IMR-90 (cell line): ENCODE data around the gene PARVB. TPM values are rescaled to one million over a fixed set of nuclear protein-coding genes. Genes with fewer than 3 reads are reported as not detected.

Experiments used
- ATAC-seq: fragments of 200-7000 bp; cut with Tn5 transposase; 2 replicates; pipeline ENCODE4 v1.9.1; 2020; ENCODE audit warnings: low read depth, mild to moderate bottlenecking, moderate library complexity
- BruUV-seq: library from RNA; stranded (reverse); fragments of 400-500 nt; replicated peaks from 2 replicates; lab custom pipeline; 2021; lab: Mats Ljungman, UMichigan
- CTCF ChIA-PET: fragments of 300-600 bp; formaldehyde crosslinking; extraction: SDS; loops from one replicate; lab custom pipeline; 2021; ENCODE audit warnings: antibody characterized with exemption; lab: Yijun Ruan, JAX
- POLR2A ChIA-PET: fragments of 300-600 bp; sonication (Branson Sonifier 250); formaldehyde crosslinking; loops from one replicate; lab custom pipeline; 2022; ENCODE audit warnings: antibody characterized with exemption; ENCODE audit not compliant: unreplicated experiment; lab: Charles Lee
- DNase-seq: peaks from one replicate; pipeline ENCODE4 v3.0.0; 2013
- H2AFZ ChIP-seq: replicated peaks from 2 replicates; pipeline ENCODE3; 2013; ENCODE audit warnings: low read length, mild to moderate bottlenecking; ENCODE audit not compliant: poor library complexity
- H2AK5ac ChIP-seq: 2 replicates; pipeline ENCODE4 v1.6.1; 2013; ENCODE audit warnings: low read depth, low read length, inconsistent platforms
- H2AK9ac ChIP-seq: replicated peaks from 2 replicates; pipeline ENCODE3; 2013; ENCODE audit warnings: mild to moderate bottlenecking, low read depth, low read length, moderate library complexity; ENCODE audit not compliant: poor library complexity
- H2BK120ac ChIP-seq: 2 replicates; pipeline ENCODE4 v1.6.1; 2013; ENCODE audit warnings: low read depth, low read length, inconsistent platforms
- H2BK15ac ChIP-seq: 3 replicates; pipeline ENCODE4 v1.6.1; 2013; ENCODE audit warnings: low read depth, low read length, inconsistent platforms
- H2BK20ac ChIP-seq: 2 replicates; pipeline ENCODE4 v1.6.1; 2013; ENCODE audit warnings: low read depth, mild to moderate bottlenecking, inconsistent platforms, low read length, moderate library complexity
- H2BK5ac ChIP-seq: 2 replicates; pipeline ENCODE4 v1.6.1; 2013; ENCODE audit warnings: mild to moderate bottlenecking, low read depth, low read length, inconsistent platforms; ENCODE audit not compliant: poor library complexity, severe bottlenecking
- H3K14ac ChIP-seq: replicated peaks from 2 replicates; pipeline ENCODE4 v1.6.1; 2013; ENCODE audit warnings: low read depth, low read length, inconsistent platforms
- H3K18ac ChIP-seq: 2 replicates; pipeline ENCODE4 v1.6.1; 2013; ENCODE audit warnings: low read depth, low read length, control low read depth
- H3K23ac ChIP-seq: 2 replicates; pipeline ENCODE4 v1.6.1; 2013; ENCODE audit warnings: low read depth, low read length, inconsistent platforms
- H3K27ac ChIP-seq: 2 replicates; pipeline ENCODE4 v1.5.1; 2013; ENCODE audit warnings: mild to moderate bottlenecking, control low read depth, low read length; ENCODE audit not compliant: insufficient read depth
- H3K27me3 ChIP-seq: 2 replicates; pipeline ENCODE4 v1.6.1; 2013; ENCODE audit warnings: low read length; ENCODE audit not compliant: control insufficient read depth, insufficient read depth
- H3K36me3 ChIP-seq: 2 replicates; pipeline ENCODE4 v1.6.1; 2013; ENCODE audit warnings: low read length, mixed read lengths; ENCODE audit not compliant: control insufficient read depth, insufficient read depth
- H3K4ac ChIP-seq: 2 replicates; pipeline ENCODE4 v1.6.1; 2013; ENCODE audit warnings: low read depth, low read length, inconsistent platforms
- H3K4me1 ChIP-seq: 2 replicates; pipeline ENCODE4 v1.6.1; 2013; ENCODE audit warnings: low read length, mixed read lengths; ENCODE audit not compliant: control insufficient read depth, insufficient read depth
- H3K4me2 ChIP-seq: 2 replicates; pipeline ENCODE4 v1.6.1; 2013; ENCODE audit warnings: low read depth, mild to moderate bottlenecking, control low read depth, low read length, moderate library complexity
- H3K4me3 ChIP-seq: 2 replicates; pipeline ENCODE4 v1.5.1; 2013; ENCODE audit warnings: low read depth, mild to moderate bottlenecking, control low read depth, low read length, moderate library complexity; ENCODE audit not compliant: insufficient read depth
- H3K56ac ChIP-seq: 2 replicates; pipeline ENCODE4 v1.6.1; 2013; ENCODE audit warnings: low read length, inconsistent platforms; ENCODE audit not compliant: insufficient read depth; ENCODE audit errors: extremely low read depth
- H3K79me1 ChIP-seq, 2 experiments: 2 replicates each; pipeline ENCODE4 v1.6.1; 2013; ENCODE audit warnings: low read length in 2 of 2, inconsistent platforms in 1 of 2, low read depth in 1 of 2
- H3K9ac ChIP-seq: 2 replicates; pipeline ENCODE4 v1.6.1; 2013; ENCODE audit warnings: low read depth, low read length, control low read depth
- H3K9me1 ChIP-seq: 2 replicates; pipeline ENCODE4 v1.6.1; 2013; ENCODE audit warnings: low read length, inconsistent platforms; ENCODE audit not compliant: insufficient read depth
- H3K9me3 ChIP-seq: 2 replicates; pipeline ENCODE4 v1.6.1; 2013; ENCODE audit warnings: low read length; ENCODE audit not compliant: control insufficient read depth, insufficient read depth
- H4K20me1 ChIP-seq: 2 replicates; pipeline ENCODE4 v1.6.1; 2013; ENCODE audit warnings: low read length, inconsistent platforms; ENCODE audit not compliant: insufficient read depth
- H4K5ac ChIP-seq: 2 replicates; pipeline ENCODE4 v1.6.1; 2013; ENCODE audit warnings: mild to moderate bottlenecking, low read depth, low read length, control low read depth
- H4K8ac ChIP-seq, 2 experiments: 2 replicates each; pipeline ENCODE4 v1.6.1; 2013; ENCODE audit warnings: low read depth in 2 of 2, low read length in 2 of 2, control low read depth in 1 of 2, inconsistent platforms in 1 of 2
- H4K91ac ChIP-seq: 2 replicates; pipeline ENCODE4 v1.6.1; 2013; ENCODE audit warnings: low read depth, low read length, inconsistent platforms; ENCODE audit not compliant: insufficient read depth
- BHLHE40 ChIP-seq: fragments of 150-350 bp; IDR thresholded peaks from 2 replicates; pipeline ENCODE4 v1.6.1; 2016; ENCODE audit warnings: mild to moderate bottlenecking, low read depth, low read length
- CEBPB ChIP-seq: IDR thresholded peaks from 2 replicates; pipeline ENCODE4 v1.6.1; 2012; ENCODE audit warnings: low read depth, low read length, improper control_type of control experiment
- CHD1 ChIP-seq: IDR thresholded peaks from 2 replicates; pipeline ENCODE4 v1.6.1; 2012; ENCODE audit warnings: low read depth, low read length, improper control_type of control experiment
- CTCF ChIP-seq: conservative IDR thresholded peaks from 2 replicates; pipeline ENCODE4 v1.5.1; 2012; ENCODE audit warnings: mild to moderate bottlenecking, low read depth, low read length, improper control_type of control experiment
- ELK1 ChIP-seq: fragments of 150-350 bp; IDR thresholded peaks from 2 replicates; pipeline ENCODE4 v1.6.1; 2016; ENCODE audit warnings: low read depth, mild to moderate bottlenecking, low read length, moderate library complexity, borderline replicate concordance
- FOS ChIP-seq: fragments of 150-350 bp; IDR thresholded peaks from 2 replicates; pipeline ENCODE4 v1.6.1; 2016; ENCODE audit warnings: low read depth, low read length
- MAFK ChIP-seq: IDR thresholded peaks from 2 replicates; pipeline ENCODE4 v1.6.1; 2012; ENCODE audit warnings: low read depth, low read length, improper control_type of control experiment
- MAZ ChIP-seq: IDR thresholded peaks from 2 replicates; pipeline ENCODE4 v1.6.1; 2012; ENCODE audit warnings: low read depth, mild to moderate bottlenecking, low read length, improper control_type of control experiment, moderate library complexity, borderline replicate concordance
- MXI1 ChIP-seq: IDR thresholded peaks from 2 replicates; pipeline ENCODE4 v1.6.1; 2012; ENCODE audit warnings: low read depth, mild to moderate bottlenecking, low read length, moderate library complexity, borderline replicate concordance
- NFE2L2 ChIP-seq: fragments of 150-350 bp; IDR thresholded peaks from 2 replicates; pipeline ENCODE4 v1.6.1; 2016; ENCODE audit warnings: low read depth, mild to moderate bottlenecking, low read length
- POLR2A ChIP-seq: IDR thresholded peaks from 2 replicates; pipeline ENCODE4 v1.6.1; 2012; ENCODE audit warnings: mild to moderate bottlenecking, low read depth, low read length
- RAD21 ChIP-seq: IDR thresholded peaks from 2 replicates; pipeline ENCODE4 v1.6.1; 2012; ENCODE audit warnings: low read length, improper control_type of control experiment
- RCOR1 ChIP-seq: IDR thresholded peaks from 2 replicates; pipeline ENCODE4 v1.6.1; 2012; ENCODE audit warnings: mild to moderate bottlenecking, low read length, improper control_type of control experiment; ENCODE audit not compliant: insufficient replicate concordance
- RFX5 ChIP-seq: IDR thresholded peaks from 2 replicates; pipeline ENCODE4 v1.8.0; 2012; ENCODE audit warnings: low read depth, mild to moderate bottlenecking, low read length, moderate library complexity
- SMC3 ChIP-seq: fragments of 150-350 bp; IDR thresholded peaks from 2 replicates; pipeline ENCODE4 v1.6.1; 2016; ENCODE audit warnings: low read depth, mild to moderate bottlenecking, antibody characterized with exemption, low read length, moderate library complexity
- USF2 ChIP-seq: fragments of 150-350 bp; IDR thresholded peaks from 2 replicates; pipeline ENCODE4 v1.6.1; 2017; ENCODE audit warnings: mild to moderate bottlenecking, antibody characterized with exemption, low read length, low read depth
- WGBS, 2 experiments: methylation state at CpG; one replicate each; pipeline versions ENCODE4 v1.1.5 to v1.1.7; 2013; ENCODE audit warnings: missing lambda C conversion rate in 2 of 2; ENCODE audit not compliant: insufficient read length in 1 of 2; ENCODE audit errors: extremely low coverage in 2 of 2; 5-methylcytosine and 5-hydroxymethylcytosine counted together
- dilution Hi-C: fragments of 300-500 bp; cut with HindIII; formaldehyde crosslinking; loops from one replicate; pipeline ENCODE4 v1.14.3; 2018; ENCODE audit warnings: low sequenced_read_pairs; ENCODE audit not compliant: unreplicated experiment
- in situ Hi-C: fragments of 300-500 bp; cut with MboI; formaldehyde crosslinking; loops from 3 replicates; pipeline ENCODE4 v1.14.3; 2019; ENCODE audit warnings: low sequenced_read_pairs, inconsistent platforms, mixed read lengths
- intact Hi-C: fragments of 100-400 bp; cut with micrococcal nuclease; formaldehyde crosslinking; loops from 2 replicates; pipeline ENCODE4 v1.10.0; 2022
- polyA plus RNA-seq, 3 experiments: library from polyadenylated mRNA; depleted of rRNA; stranded (reverse); fragments of >200 nt; gene quantifications; 2 replicates each; pipeline ENCODE4 v1.2.3, GENCODE V29; 2012; ENCODE audit warnings: low replicate concordance in 1 of 3
- total RNA-seq: library from RNA; depleted of rRNA; stranded (reverse); fragments of >200 nt; gene quantifications from 2 replicates; pipeline ENCODE4 v1.2.3, GENCODE V29; 2012

PARVB gene
- total and polyA plus RNA-seq, 2 of the 4 experiments (the other 2 are of a cell fraction) = 44.3 to 53.9 TPM

- Histone ChIP-seq H3K79me1 (no peaks in the 10 kb centered on the region), H3K23ac (no peak overlapping the region), H2AK5ac (no peak overlapping the region), H2AFZ (no peak overlapping the region), H4K20me1 (no peaks in the 10 kb centered on the region; the same call in 1 of the 2 replicates), H2BK5ac (no peak overlapping the region), H3K56ac (no peak overlapping the region), H3K9me1 (peaks cover 4% of the 10 kb centered on the region; the same call in 1 of the 2 replicates), H3K36me3 (no peaks in the 10 kb centered on the region; the same call in 1 of the 2 replicates), H3K4me3 (no peak overlapping the region), H3K27ac (no peak overlapping the region), H2BK15ac (no peak overlapping the region), H4K91ac (no peak overlapping the region), H2BK120ac (no peak overlapping the region), H3K4me1 (no peaks in the 10 kb centered on the region), H2BK20ac (no peak overlapping the region), H4K8ac (no peak overlapping the region), H3K4me2 (no peak overlapping the region), H4K5ac (no peak overlapping the region), H3K9ac (no peak overlapping the region), H2AK9ac (no peak overlapping the region), H3K4ac (no peak overlapping the region), H3K18ac (no peak overlapping the region), H3K14ac (no peak overlapping the region), H3K27me3 (no peaks in the 10 kb centered on the region), H3K9me3 (no peaks in the 10 kb centered on the region)
- DNase-seq (no peak), ATAC-seq (no peak)
- no peak for TF ChIP-seq CHD1
- no peak for TF ChIP-seq MAFK
- TF ChIP-seq NFE2L2 = no peak
- no peak for TF ChIP-seq RFX5
- no peak for TF ChIP-seq BHLHE40
- TF ChIP-seq RAD21 = no peak
- no peak for TF ChIP-seq USF2
- no peak for TF ChIP-seq CTCF
- no peak for TF ChIP-seq SMC3
- TF ChIP-seq RCOR1 = no peak
- TF ChIP-seq MXI1 = no peak
- TF ChIP-seq MAZ = no peak
- TF ChIP-seq ELK1 = no peak
- no peak for TF ChIP-seq POLR2A
- no peak for TF ChIP-seq FOS
- no peak for TF ChIP-seq CEBPB
- dilution Hi-C loops = no loop called here
- POLR2A ChIA-PET = no interaction called here
- 88% methylated on average over 9 of the region's 11 CpGs; no CpG with 5 or more reads in 1 of the 2 experiments for WGBS, 2 experiments
- CTCF ChIA-PET = no interaction called here
- intact Hi-C loops = no loop called here
- BruUV-seq = no TSS peak
- in situ Hi-C loops = no loop called here
Measured at GRCh38 chr22:44096736-44097135, 72.6 kb downstream of the PARVB start.
